Measurements from ENCODE around the gene TSPAN11.

TSPAN11 gene

GRCh38 chr12:30913323-30913722 is 13.2 kb upstream of the TSPAN11 start:
- DNase-seq = no peak

- DNase-seq = no peak
Measured at GRCh38 chr12:30914986-30915591, 11.5 kb upstream of the TSPAN11 start.

- no peak for DNase-seq
Measured at GRCh38 chr12:30923057-30923456, 3.5 kb upstream of the TSPAN11 start.

- no peak for DNase-seq
Measured at GRCh38 chr12:30925607-30926242, 823 bp upstream of the TSPAN11 start.

- DNase-seq = no peak
Measured at GRCh38 chr12:30927222-30927611, 669 bp downstream of the TSPAN11 start.

- no peak for DNase-seq
Measured at GRCh38 chr12:30928356-30929244, 2.1 kb downstream of the TSPAN11 start.

- no peak for DNase-seq
Measured at GRCh38 chr12:30930238-30930637, 3.7 kb downstream of the TSPAN11 start.

- no peak for DNase-seq
Measured at GRCh38 chr12:30930641-30931040, 4.1 kb downstream of the TSPAN11 start.

GRCh38 chr12:30932881-30933280 is 6.3 kb downstream of the TSPAN11 start:
- no peak for DNase-seq

- no peak for DNase-seq
Measured at GRCh38 chr12:30934811-30935210, 8.3 kb downstream of the TSPAN11 start.

- no peak for DNase-seq
Measured at GRCh38 chr12:30936036-30936435, 9.5 kb downstream of the TSPAN11 start.

GRCh38 chr12:30939234-30939633 is 12.7 kb downstream of the TSPAN11 start:
- DNase-seq = no peak

GRCh38 chr12:30942486-30942885 is 15.9 kb downstream of the TSPAN11 start:
- no peak for DNase-seq

GRCh38 chr12:30942936-30943335 is 16.4 kb downstream of the TSPAN11 start:
- DNase-seq = no peak

- DNase-seq = no peak
Measured at GRCh38 chr12:30945443-30946164, 19.1 kb downstream of the TSPAN11 start.

GRCh38 chr12:30952015-30952414 is 25.5 kb downstream of the TSPAN11 start:
- no peak for DNase-seq

- DNase-seq = no peak
Measured at GRCh38 chr12:30953257-30953656, 26.7 kb downstream of the TSPAN11 start.

GRCh38 chr12:30953951-30954751 is 27.6 kb downstream of the TSPAN11 start:
- DNase-seq = no peak

- no peak for DNase-seq
Measured at GRCh38 chr12:30955214-30955613, 28.7 kb downstream of the TSPAN11 start.

GRCh38 chr12:30959110-30959710 is 32.7 kb downstream of the TSPAN11 start:
- no peak for DNase-seq

- no peak for DNase-seq
Measured at GRCh38 chr12:30959778-30960177, 33.2 kb downstream of the TSPAN11 start.

GRCh38 chr12:30961030-30961429 is 34.5 kb downstream of the TSPAN11 start:
- no peak for DNase-seq
